Fibroblast of skin of back (primary cell): ENCODE results near the gene HIPK2.
A peak's percentile ranks its signal among the peaks of the same experiment; 100 is the strongest.
"Not testable (repeated sequence)": the region's sequence is repeated elsewhere in the genome, so short reads cannot be mapped to it uniquely, and the experiment has no call there.

ENCODE experiments used
- DNase-seq: peaks from one replicate; pipeline ENCODE4 v3.0.0-alpha.2; 2013

Gene HIPK2

DNA sequence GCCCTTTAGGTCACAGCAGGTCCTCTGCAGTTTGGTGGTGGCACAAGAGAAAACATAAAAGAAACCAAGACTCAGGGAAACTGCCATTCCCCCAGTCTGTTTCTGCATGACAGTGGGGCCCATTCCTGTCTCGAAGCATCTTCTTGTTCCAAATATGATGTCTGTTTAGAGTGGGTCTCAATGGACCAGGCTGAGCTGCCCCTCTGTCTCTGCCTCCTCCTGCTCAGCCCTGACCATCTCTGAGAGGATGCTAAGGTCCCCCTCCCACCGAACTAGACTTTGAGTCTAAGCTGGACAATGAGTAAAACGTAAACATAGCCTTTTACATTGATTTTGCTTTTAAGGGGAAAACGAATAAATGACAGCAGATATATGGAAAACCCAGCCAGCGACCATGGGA lies 213.9 kb downstream of the HIPK2 start:
- no peak for DNase-seq

DNA sequence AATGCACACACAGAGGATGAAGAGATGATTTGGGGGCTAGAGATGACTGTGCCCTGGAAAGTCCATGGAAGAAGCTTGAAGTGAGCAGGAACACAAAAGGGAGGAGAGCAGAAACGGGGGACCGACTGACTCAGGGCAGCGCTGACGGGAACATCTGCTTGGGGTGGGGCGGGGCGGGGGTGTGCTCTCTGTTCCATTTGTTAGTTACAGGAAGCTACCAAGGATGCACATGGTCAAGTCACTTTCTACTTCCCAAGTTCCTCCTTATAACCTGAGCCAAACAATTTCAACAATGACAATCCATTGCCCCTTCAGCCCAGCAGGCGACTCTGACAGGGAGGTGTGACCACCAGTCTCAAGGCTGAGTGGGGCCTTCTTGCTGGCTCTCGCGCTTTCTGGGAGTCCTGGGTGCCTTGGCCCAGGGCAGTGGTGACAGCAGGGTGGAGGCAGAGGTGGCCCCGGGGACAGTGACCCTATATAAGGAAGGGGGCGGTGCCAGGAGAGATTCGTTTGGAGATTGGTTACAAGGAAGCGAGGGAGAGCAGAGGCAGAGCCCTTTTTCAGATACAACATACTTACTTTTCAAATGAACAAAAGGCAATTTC lies 214.7 kb downstream of the HIPK2 start:
- DNase-seq = no peak

DNA sequence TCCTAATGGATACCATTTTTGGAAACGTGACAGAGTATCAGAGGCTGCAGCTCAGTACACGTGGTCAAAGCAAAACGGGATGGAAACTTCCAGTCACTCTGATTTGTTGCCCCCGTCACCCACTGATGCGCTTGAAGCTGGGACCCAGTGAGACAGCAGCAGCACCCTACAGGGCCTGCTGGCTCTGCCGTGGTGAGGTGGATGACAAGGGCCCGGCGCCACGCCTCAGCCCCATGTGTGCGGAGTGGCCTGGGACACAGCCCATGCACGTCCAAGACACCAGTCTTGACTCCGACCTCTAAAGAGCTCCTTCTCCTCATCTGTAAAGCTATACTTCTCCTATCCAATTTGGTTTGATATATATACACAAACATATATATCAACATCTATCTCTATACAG lies 215.3 kb downstream of the HIPK2 start:
- DNase-seq = no peak

DNA sequence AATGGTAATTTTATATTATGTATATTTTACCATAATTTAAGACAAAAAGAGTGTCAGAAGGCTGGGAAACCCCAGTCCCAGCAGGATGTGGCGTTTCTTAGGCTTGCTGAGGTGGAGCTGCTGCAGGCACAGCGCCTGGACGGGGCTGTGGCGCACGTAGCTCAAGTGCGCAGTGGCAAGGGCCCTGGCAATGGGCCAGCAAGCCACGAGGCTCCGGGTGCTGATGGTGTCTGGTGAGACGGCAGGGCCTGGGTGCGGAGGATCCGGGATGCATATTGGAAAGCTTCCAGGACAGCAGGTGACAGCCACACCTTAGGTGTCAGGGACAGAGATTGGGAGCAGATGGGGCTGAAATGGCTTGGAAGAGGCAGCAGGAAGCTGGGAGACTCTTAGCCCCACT lies 217.1 kb downstream of the HIPK2 start:
- DNase-seq = no peak

DNA sequence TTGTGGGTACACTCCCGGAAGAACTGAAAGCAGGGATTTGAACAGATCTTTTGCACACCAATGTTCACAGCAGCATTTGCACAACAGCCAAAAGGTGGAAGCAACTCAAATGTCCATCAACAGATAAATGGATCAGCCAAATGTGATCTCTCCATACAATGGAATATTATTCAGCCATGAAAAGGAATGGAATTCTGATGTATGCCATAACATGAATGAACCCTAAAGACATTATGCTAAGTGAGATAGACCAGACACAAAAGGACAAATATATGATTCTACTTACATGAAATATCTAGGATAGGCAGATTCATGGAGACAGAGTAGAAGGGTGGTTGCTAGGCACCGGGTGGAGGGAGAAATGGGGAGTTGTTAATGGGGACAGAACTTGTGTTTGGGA lies 217.6 kb downstream of the HIPK2 start:
- DNase-seq = no peak

DNA sequence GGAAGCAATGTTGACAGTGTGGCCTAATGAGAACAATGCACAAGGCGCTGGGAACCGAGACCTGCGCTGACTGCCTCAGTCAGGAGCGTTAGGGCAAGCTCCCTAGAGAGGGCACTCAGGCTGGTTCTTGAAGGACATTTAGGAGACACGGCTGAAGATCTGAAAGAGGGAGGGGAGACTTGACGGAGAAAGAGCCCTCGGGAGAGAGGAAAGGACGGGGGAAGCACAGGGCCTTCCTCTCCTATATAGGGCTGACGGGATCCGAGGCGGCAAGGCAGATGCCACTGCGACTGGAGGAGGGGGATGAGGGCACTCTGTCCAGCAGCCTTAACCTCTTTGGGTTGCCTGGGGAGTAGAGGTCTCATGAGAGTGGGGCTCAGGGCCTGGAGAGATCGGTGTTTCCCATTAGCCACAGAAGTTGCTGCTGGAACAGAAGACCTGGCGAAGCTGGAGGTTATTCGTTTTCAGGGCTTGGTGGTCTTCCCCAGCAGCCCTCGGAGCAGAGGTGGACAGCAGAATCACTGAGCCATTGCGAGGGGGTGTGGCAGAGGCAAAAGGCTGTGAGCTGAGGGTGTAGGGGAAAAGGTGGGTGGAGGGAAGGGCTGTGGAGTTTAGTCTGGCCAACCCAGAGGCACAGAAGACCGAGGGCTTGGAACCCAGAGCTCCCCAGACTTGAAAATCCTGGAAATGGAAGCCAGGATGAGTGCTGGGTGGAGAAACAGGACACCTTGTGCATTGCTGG lies 218.3 kb downstream of the HIPK2 start:
- no peak for DNase-seq

DNA sequence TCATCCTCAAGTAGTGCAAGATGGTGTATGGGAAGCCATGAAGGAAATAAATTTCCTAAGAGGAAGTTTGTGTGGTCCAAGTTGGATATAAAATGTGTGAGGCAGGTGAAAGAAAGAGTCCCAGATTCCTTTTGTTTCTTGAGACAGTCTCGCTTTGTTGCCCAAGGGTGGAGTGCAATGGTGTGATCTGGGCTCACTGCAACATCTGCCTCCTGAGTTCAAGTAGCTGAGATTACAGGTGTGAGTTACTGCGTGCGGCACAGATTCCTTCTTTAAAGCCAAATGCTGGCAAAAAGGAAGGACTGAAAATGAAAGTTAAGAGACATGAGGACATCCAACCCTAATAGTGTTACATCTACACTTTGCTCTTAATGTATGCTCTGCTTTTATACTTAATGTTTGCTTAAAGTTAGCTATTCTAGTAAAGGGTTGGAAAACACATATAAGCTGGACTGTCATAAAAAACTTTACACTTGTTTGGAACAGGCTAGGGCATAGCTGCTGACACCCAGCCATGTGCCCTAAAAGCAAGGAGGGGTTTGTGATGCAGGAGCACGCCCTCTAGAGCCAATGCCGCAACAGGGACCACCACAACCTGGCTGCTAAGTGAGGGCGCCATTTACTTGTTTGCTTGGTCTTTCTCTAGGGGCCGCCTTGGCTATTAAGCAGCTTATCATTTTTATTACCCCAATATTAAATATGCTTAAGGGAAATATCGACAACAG lies 219.8 kb downstream of the HIPK2 start:
- DNase-seq = no peak

DNA sequence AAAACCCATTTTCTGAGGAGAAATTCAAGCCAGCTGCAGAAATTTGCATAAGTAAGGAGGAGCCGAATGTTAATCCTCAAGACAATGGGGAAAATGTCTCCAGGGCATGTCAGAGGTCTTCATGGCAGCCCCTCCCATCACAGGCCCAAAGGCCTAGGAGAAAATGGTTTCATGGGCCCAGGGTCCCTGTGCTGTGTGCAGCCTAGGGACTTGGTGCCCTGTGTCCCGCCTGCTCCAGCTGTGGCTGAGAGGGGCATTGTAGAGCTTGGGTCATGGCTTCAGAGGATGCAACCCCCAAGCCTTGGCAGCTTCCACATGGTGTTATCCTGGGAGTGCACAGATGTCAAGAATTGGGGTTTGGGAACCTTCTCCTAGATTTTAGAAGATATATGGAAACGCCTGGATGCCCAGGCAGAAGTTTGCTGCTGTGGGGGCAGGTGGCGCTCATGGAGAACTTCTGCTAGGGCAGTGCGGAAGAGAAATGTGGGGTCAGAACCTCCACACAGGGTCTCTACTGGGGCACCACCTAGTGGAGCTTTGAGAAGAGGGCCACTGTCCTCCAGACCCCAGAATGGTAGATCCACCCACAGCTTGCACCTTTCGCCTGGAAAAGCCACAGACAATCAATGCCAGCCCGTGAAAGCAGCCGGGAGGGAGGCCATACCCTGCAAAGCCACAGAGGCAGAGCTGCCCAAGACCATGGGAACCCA lies 223.7 kb downstream of the HIPK2 start:
- DNase-seq = not testable (repeated sequence)

DNA sequence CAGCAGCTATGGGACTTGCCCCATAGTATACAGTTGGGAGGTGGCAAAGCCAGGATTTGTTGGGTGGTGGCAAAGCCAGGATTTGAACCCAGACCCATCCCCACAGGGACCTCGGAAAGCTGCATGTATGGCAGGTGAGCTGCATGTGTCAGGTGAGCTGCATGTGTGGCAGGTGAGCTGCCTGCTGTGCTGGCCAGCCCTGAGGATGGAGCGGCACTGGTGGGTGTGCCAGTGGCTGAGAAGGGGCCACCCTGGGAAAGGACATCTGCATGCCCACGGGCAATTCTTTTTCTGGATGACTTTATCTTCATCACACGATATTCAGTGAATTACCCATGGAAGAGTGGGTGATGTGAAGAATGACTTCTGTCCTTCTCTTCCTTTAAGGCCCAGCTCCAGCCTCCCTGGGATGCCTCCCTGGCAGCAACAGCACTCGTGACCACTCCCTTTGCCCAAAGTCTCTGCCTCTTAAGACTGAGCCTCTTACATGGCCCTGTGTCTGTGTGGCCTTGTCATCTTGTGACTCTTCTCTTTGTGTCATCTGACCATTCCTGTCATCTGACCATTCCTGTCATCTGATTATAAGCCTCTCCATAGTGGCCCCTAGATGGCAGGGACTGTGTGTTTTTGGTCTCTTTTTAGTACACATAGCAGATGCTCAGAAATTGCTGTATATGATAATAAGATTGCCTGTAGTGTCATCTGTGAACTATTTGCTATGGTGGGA lies 229.3 kb downstream of the HIPK2 start:
- DNase-seq = peak; percentile 10

DNA sequence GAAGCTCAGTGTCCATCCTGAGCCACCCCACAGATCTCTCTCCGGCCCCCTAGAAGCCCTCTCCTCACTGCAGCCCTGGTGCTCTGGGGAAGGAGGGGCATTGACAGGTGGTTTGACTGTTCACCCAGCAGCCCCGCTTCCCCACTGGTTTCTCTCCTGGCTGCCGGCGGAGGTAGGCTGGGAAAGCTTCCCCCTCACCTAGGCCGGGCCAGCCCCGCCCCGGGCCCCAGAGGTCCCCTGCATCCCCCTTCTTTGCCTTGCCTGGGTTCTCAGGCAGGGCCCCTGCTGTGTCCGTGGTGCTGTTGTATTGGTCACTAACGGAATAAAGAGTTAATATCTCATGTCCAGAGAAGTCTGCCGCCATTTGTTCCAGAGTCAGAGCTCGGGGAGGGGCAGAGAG lies 233.2 kb downstream of the HIPK2 start:
- DNase-seq = no peak

DNA sequence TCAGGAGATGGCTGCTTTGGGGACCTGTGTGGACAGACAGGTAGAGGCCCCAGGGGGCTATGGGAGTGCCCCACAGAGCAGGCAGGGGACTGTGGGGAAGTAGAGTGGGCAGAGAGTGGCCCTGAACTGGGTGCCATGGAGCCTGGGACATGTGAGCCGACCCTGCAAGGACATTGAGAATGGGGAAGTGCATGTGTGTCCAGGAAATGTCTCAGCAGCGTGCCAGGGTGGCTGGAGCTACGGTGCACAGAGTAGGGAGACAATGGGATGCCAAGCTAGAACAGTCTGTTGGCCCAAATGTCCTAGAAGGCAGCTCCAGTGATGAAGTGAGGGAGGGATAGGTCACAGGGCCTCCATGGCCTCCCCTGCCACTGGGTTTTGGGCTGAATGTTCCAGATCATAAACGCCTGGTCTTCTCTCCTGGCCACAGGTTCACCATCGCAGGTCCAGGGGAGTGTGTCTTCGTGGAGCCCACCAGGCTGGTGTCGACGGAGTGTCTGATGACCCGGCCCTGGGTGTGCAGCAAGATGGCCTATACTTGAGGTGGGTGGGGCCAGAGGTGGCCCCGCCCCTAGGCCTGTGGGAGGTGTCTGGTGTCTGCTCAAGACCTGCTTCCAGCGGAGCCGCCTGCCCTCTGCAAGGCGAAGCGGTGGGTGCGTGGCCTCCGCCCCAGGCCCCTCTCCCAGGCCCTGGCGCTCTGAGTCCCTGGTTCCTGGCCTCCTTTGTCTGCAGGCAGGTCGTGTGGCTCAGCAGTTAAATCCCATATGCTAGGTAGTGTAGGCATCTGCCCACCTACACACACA lies 233.8 kb downstream of the HIPK2 start:
- no peak for DNase-seq

DNA sequence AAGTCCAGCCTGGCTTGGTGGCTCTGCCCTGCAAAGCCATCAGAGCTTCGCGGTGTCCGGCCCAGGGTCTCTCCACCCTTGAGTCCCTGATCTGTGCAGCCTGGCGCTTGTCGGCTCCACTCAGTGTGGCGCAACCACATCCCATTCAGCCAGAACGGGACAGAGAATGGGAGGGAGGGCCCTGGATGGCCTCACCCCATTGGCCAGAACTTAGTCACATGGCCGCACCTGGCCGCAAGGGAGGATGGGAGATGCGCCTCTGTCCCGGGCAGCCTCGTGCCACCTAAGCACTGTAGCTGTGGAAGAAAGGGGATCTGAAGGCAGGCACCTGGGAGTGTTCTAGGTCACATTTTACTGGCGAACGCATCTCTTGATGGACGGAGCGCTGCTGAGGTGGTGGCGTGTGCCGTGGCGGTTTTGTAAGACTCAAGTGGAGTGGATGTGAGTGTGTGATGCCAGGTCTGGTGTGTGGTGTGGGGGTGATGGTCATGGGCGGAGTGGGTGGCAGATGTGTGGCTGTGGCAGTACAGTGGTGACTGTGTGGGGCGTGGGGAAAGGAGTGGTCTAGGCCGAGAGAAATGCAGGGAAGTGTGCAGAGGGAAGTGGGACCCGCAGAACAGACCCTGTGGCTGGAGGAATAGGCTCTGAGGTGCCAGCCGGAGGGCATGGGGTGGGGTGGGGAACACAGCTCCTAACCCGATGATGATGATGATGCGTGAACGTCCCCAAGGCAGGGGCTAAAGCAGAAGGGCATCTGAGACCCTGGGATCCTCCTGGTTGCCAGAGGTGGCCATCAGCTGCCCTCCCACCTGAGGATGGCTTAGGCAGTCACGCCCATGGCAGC lies 235.3 kb downstream of the HIPK2 start:
- DNase-seq = no peak

DNA sequence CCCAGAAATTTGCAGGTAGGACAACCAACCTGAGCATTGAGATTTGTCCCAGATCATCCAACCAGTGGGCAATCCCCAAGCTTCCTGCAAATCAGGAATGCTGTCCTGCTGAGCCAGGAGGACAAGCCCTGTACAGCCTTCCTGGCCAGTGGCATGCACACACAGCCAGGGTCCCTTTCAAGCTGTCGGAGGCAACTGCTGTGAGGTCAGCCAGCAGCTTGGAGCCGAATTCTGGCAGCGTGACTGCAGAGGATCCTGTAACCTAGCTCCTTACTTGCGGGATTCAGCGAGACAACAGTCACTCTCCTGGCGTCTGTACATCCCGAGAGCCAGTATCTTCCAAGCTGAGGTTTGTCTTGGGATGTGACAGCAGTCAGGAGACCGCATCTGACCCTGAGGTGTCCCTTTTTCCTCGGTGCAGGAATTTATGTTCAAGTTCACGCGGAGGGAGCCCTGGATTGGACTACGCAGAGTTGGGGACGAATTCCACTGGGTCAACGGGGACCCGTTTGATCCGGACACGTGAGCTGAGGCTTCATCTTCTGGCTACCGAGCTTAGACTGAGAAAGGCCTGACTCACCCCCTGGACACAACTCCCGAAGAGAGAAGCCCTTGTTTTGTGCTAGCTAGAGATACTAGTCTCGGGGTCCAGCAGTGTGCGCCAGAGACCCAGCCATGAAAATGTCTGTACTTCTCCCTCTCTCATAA lies 236.0 kb downstream of the HIPK2 start:
- no peak for DNase-seq

DNA sequence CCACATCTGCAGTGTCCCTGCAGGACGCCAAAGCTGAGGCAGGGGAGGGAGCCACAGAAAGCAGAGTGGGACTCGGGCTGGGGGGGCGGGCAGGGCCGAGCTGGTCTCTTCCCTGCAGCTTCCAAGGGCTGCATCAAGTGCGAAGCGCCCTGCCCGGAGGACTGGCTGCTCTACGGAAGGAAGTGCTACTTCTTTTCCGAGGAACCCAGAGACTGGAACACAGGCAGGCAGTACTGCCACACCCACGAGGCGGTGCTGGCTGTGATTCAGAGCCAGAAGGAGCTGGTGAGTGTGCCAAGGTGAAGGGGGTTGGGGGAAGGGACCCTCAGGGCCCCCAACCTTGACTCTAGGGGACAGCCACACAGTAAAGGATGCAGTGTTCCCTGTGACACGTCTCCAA lies 237.6 kb downstream of the HIPK2 start:
- no peak for DNase-seq

DNA sequence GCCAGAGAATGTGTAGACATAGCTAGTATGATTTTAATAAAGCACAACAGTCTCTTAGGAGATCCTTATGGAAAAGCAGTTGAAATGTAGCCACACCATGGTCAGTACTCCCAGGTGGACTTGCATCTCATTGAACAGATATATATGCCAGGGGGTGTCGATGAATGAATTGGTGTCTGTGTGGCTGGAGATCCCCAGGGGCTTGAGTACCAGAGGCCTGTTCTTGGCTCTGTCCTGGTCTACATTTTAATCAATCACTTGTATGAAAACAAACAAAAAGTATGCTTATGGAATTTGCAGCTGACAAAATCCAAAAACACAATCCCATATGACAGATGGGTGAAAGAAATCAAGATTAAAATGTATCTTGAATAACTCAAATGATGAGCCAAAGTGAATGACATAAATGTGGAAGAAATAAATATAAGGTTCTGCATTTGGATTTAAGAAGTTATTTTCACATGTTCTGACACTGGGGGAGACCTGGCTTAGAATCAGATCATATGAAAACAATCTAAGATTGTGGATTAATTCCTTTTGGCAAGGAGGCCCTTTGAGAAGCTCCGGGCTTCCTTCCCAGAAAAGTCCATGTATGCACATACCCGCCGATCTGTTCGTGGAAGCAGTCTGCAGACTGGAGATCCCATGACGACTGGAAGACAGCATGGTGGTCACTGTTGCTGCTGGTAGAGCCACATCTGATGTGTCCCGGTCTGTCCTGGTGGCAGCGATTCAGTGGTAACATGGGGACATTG lies 238.7 kb downstream of the HIPK2 start:
- DNase-seq = no peak

DNA sequence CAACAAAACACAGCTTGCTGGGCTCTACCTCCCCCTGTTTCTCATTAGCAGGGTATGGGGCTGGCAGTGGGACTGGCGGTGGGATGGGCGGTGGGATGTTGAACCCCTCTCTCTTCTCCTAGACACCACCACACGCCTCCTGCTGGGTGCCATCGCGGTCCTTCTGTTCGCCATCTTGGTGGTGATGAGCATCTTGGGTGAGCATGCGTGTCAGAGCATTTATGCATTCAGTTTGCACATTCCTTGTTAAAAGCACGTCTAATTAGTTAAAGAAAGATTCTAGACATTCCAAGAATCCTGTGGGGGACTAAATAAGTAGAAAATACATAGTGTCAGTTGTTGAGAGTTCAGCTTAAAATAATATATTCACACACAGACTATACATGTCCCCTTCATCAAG lies 241.6 kb downstream of the HIPK2 start:
- no peak for DNase-seq

DNA sequence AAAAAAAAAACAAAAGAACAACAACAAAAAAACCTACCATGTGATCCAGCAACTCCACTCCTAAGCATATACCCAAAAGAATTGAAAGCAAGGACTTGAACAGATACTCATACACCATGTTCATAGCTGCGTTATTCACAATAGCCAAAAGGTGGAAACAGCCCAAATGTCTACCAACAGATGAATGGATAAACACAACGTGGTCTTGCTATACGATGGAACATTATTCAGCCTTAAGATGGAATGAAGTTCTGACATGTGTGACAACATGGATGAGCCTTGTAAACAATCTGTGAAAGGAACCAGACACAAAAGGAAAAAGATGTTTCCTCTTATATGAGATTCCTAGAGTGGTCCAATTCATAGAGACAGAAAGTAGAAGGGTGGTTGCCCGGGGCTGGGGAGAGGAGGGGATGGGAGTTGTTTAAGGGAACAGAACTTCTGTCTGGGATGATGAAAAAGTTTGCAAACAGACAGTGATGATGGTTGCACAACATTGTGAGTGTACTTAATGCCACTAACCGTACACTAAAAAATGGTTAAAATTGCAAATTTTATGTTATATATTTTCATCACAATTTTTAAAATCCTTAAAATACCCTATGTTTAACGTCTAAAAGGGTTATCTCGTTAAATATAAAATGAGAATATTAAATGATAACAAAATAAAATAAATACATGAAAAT lies 242.7 kb downstream of the HIPK2 start:
- no peak for DNase-seq

DNA sequence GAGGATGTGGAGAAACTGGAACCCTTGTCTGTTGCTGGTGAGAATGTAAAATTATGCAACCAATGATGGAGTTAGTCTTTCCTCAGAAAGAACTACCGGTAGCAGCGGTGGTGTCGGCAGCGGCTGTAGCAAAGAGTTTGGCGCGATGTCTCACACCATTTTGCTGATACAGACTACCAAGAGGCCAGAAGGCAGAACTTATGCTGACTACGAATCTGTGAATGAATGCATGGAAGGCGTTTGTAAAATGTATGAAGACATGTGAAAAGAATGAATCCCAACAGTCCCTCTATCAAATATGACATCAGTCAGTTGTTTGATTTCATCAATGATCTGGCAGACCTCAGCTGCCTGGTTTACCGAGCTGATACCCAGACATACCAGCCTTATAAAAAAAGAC lies 243.7 kb downstream of the HIPK2 start:
- DNase-seq = no peak
